ENCODE data around the gene EDN2.

EDN2 gene

DNA sequence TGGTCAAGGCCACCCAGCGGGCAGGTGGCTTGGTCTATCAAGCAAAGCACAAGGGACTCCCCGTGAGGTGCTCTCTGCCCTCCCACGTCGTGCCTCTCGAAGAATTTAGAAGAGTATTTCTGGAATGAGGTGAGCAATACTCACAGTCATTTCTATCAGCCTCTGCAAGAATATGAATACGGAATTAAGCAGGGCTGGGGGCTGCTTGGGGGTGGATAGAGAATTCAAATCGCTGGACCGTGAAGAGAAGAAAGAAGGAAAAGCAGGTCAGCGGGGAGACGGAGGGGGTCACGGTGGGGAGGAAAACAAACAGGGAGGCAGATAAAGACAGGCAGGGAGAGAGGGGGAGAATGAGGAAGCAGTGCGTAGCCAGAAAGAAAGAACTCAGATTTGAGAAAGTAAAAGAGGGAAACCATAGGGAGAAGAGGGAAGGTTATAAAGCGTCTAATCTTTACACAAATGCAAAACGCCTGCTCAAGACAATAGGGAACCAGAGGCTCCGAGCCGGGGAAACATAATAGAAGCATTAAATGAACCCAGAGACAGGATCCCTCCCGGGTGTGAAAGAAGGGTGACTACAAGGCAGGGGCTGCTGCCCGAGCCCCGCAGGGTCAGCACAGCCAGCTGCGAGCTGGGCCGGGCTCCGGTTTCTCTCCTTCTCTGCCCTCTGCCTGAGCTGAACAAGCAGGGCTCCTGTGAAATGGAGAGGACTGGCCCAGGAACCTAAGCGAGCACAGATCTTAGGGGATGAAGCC, 2.1 kb upstream of the EDN2 start:
- H4K20me1 ChIP-seq (ENCODE audit: control insufficient read depth, insufficient read depth, low read depth, low read length), result no peaks in the 10 kb centered on the region
- no peaks in the 10 kb centered on the region for H3K9me2 ChIP-seq (replicated peaks; ENCODE audit: control insufficient read depth, low read length)
- peaks cover 33% of the 10 kb centered on the region for H3K27me3 ChIP-seq (ENCODE audit: control insufficient read depth, low read length)
- H3K4me2 ChIP-seq (ENCODE audit: low read length), result no peak overlapping the region
- no peaks in the 10 kb centered on the region for H3K9me3 ChIP-seq (ENCODE audit: control insufficient read depth, insufficient read depth, low read length)
- TF ChIP-seq EZH2phosphoT487 (IDR thresholded peaks at IDR 0.05; ENCODE audit: borderline replicate concordance, low read length) (no peak), CTCF (IDR thresholded peaks at IDR 0.05; ENCODE audit: low read depth, low read length, poor library complexity, severe bottlenecking) (no peak)
- no peak overlapping the region for H3K27ac ChIP-seq (ENCODE audit: low read depth, low read length)
- 0 out of 2 replicates have a peak, but pooled peaks cover 3% of the 10 kb centered on the region for H3K4me1 ChIP-seq (ENCODE audit: control insufficient read depth, low read length)
- no peaks in the 10 kb centered on the region for H3K36me3 ChIP-seq (ENCODE audit: control insufficient read depth, low read length)
- H3F3A ChIP-seq (ENCODE audit: control insufficient read depth, insufficient read depth), result no peaks in the 10 kb centered on the region
- no peak overlapping the region for H3K4me3 ChIP-seq (ENCODE audit: low read length)
- H3K79me2 ChIP-seq (ENCODE audit: control insufficient read depth, low read length), result no peaks in the 10 kb centered on the region

GRCh38 chr1:41486053-41486370, 1.5 kb upstream of the EDN2 start:
- no peaks in the 10 kb centered on the region for H3K9me2 ChIP-seq (replicated peaks; ENCODE audit: control insufficient read depth, low read length)
- peaks cover 33% of the 10 kb centered on the region for H3K27me3 ChIP-seq (ENCODE audit: control insufficient read depth, low read length)
- H3K27ac ChIP-seq (ENCODE audit: low read depth, low read length), result no peak overlapping the region
- no peaks in the 10 kb centered on the region for H3K9me3 ChIP-seq (ENCODE audit: control insufficient read depth, insufficient read depth, low read length)
- H3F3A ChIP-seq (ENCODE audit: control insufficient read depth, insufficient read depth), result no peaks in the 10 kb centered on the region
- no peaks in the 10 kb centered on the region for H3K36me3 ChIP-seq (ENCODE audit: control insufficient read depth, low read length)
- TF ChIP-seq CTCF (IDR thresholded peaks at IDR 0.05; ENCODE audit: low read depth, low read length, poor library complexity, severe bottlenecking) (no peak), EZH2phosphoT487 (IDR thresholded peaks at IDR 0.05; ENCODE audit: borderline replicate concordance, low read length) (no peak)
- H3K4me3 ChIP-seq (ENCODE audit: low read length), result no peak overlapping the region
- no peak overlapping the region for H3K4me2 ChIP-seq (ENCODE audit: low read length)
- H3K79me2 ChIP-seq (ENCODE audit: control insufficient read depth, low read length), result no peaks in the 10 kb centered on the region
- H3K4me1 ChIP-seq (ENCODE audit: control insufficient read depth, low read length), result 0 out of 2 replicates have a peak, but pooled peaks cover 3% of the 10 kb centered on the region
- H4K20me1 ChIP-seq (ENCODE audit: control insufficient read depth, insufficient read depth, low read depth, low read length), result no peaks in the 10 kb centered on the region

- H3K36me3 ChIP-seq (ENCODE audit: control insufficient read depth, low read length), result no peaks in the 10 kb centered on the region
- no peak overlapping the region for H3K4me2 ChIP-seq (ENCODE audit: low read length)
- H3K9me2 ChIP-seq (replicated peaks; ENCODE audit: control insufficient read depth, low read length), result no peaks in the 10 kb centered on the region
- H3K27ac ChIP-seq (ENCODE audit: low read depth, low read length), result no peak overlapping the region
- 0 out of 2 replicates have a peak, but pooled peaks cover 3% of the 10 kb centered on the region for H3K4me1 ChIP-seq (ENCODE audit: control insufficient read depth, low read length)
- TF ChIP-seq EZH2phosphoT487 (IDR thresholded peaks at IDR 0.05; ENCODE audit: borderline replicate concordance, low read length) (no peak), CTCF (IDR thresholded peaks at IDR 0.05; ENCODE audit: low read depth, low read length, poor library complexity, severe bottlenecking) (no peak)
- H4K20me1 ChIP-seq (ENCODE audit: control insufficient read depth, insufficient read depth, low read depth, low read length), result no peaks in the 10 kb centered on the region
- peaks cover 33% of the 10 kb centered on the region for H3K27me3 ChIP-seq (ENCODE audit: control insufficient read depth, low read length)
- H3K79me2 ChIP-seq (ENCODE audit: control insufficient read depth, low read length), result no peaks in the 10 kb centered on the region
- no peak overlapping the region for H3K4me3 ChIP-seq (ENCODE audit: low read length)
- H3F3A ChIP-seq (ENCODE audit: control insufficient read depth, insufficient read depth), result no peaks in the 10 kb centered on the region
- no peaks in the 10 kb centered on the region for H3K9me3 ChIP-seq (ENCODE audit: control insufficient read depth, insufficient read depth, low read length)
Measured at GRCh38 chr1:41485605-41486004, 1.1 kb upstream of the EDN2 start.

Data from DOHH2 (cell line).